HL-60/S4 treated with phorbol 12-myristate 13-acetate at 8.2 ng/mL for 4 days and 3 days (cell line): ENCODE measurements around the gene ATP11C.
"Not testable (repeated sequence)": the region's sequence is repeated elsewhere in the genome, so short reads cannot be mapped to it uniquely, and the experiment has no call there.

Source experiments
- in situ Hi-C: fragments of 300-500 bp; cut with MboI; formaldehyde crosslinking; loops from 2 replicates; pipeline ENCODE4 v1.15.0; 2022; ENCODE audit warnings: low sequenced_read_pairs

Gene ATP11C

DNA sequence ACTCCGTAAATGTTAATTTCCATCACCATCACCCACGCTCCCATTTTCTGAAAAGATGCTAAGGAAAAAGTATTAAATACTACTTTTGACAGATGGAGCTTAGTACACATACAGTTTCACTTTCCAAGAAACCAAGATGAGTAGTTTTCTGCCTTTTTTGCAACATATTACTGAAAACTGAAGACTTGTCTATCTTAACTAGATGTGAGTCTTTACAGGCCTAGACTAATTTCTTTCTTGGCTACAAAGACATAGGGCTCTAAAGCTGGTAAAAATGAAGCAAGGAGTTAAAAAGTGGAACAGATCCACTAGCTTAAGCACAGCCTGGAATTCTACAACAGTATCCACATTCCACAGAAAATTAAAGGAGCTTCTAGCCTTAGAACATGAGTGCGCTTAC is 68.2 kb downstream of the ATP11C start:
- in situ Hi-C loops: no loop called here

DNA sequence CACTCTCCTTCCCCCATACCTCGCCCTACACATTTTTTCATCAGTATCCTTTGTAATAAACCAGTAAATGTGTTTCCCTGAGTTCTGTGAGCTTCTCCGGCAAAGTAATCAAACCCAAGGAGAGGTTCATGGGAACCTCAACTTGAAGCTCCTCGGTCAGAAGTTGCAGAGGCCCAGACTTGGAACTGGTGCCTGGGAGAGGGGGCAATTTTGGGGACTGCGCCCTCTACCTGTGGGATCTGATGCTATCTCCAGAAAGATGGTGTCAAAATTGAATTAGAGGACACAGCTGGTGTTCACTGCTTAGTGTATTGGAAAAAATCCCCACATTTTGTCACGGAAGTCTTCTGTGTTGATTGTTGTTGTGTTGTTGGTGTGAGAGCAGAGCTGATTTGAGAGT is 70.6 kb downstream of the ATP11C start:
- in situ Hi-C loops: no loop called here

DNA sequence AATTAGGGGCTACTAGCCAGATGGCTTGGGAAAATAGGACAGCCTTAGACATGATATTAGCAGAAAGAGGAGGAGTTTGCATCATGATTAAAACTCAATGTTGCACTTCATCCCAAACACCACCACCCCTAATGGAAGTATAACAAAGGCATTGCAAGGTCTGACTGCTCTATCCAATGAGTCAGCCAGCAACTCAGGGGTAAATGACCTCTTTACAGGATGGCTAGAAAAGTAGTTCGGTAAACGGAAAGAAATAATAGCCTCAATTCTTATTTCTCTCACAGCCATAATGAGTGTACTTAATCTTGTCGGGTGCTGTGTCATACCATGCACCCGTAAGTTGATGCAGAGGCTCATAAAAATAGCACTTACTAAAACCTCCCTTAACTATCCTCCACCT is 76.0 kb downstream of the ATP11C start:
- in situ Hi-C loops: not testable (repeated sequence)

GRCh38 chrX:139851730-139852129 is 81.1 kb downstream of the ATP11C start:
- in situ Hi-C loops: no loop called here

GRCh38 chrX:139850968-139851367 is 81.9 kb downstream of the ATP11C start:
- in situ Hi-C loops: no loop called here

GRCh38 chrX:139844884-139845283 is 88.0 kb downstream of the ATP11C start:
- in situ Hi-C loops: no loop called here

GRCh38 chrX:139844163-139844562 is 88.7 kb downstream of the ATP11C start:
- in situ Hi-C loops: no loop called here

DNA sequence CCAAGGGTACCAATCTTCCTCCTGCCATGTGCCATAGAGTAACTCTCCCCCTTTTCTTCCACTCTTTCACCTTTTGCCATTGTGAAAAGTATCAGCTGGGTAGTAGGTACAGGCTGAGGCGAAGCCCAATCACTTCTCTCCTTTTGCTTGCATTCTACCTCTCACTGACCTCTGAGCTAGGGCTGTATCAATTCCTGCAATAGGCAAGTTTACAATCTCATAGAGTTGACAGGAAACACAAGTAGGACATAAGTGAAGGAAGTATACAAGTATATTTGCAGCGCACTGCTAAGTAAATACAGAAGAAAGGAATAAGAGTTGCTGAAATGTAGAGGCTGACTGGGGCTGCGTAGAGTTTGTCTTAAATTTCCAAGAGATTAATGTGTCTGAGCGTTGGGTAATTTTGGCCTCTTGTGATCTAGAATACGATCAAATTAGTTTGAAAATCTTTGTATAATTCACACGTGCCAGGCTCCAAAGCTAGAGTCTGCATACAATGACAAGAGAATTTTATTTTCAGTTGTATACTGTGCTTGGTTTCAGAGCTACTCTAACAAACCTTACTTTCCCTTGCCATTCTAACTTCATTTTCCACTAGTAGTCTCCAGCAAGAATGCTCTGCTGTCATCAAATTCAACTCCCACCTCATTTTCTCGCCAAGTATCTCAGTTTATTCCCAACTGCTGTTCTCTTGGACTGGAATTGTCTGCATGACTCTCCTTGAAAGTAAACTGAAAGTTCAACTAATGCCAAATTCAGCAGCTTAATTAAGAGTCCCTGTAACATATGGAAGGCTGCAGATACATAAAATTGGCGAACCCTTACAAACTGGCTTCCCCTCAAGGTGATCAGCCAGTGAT is 90.3 kb downstream of the ATP11C start:
- in situ Hi-C loops: no loop called here

- in situ Hi-C loops: not testable (repeated sequence)
Measured at GRCh38 chrX:139836335-139836734, 96.5 kb downstream of the ATP11C start.

- in situ Hi-C loops: no loop called here
Measured at GRCh38 chrX:139834879-139835278, 98.0 kb downstream of the ATP11C start.

DNA sequence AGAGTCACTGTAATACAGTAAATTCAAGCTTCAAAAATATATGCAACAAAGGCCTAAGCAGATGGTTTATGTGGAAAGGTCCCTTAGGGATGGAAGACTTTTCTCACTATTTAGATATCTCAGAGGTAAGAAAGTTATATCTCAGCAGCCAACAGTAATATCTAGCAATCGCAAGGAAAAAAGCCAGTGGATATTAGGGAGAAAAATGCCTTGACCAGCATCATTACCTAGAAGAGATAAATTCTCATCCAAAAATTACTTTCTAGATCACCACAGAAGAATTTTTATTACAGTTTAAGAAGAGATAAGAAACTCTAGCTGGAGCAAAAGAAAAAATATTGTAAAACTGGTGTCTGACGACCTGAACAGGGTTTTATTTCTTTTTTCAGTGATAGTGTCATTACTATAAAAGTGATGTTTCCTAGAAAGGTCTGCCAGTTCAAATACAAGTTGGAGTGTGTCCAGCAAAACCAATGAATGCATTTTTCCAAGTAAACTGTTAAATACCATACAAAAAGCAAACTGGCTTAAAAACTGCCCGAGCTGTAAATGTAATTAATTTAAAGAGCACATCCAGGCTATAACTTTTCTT is 100.0 kb downstream of the ATP11C start:
- in situ Hi-C loops: no loop called here

DNA sequence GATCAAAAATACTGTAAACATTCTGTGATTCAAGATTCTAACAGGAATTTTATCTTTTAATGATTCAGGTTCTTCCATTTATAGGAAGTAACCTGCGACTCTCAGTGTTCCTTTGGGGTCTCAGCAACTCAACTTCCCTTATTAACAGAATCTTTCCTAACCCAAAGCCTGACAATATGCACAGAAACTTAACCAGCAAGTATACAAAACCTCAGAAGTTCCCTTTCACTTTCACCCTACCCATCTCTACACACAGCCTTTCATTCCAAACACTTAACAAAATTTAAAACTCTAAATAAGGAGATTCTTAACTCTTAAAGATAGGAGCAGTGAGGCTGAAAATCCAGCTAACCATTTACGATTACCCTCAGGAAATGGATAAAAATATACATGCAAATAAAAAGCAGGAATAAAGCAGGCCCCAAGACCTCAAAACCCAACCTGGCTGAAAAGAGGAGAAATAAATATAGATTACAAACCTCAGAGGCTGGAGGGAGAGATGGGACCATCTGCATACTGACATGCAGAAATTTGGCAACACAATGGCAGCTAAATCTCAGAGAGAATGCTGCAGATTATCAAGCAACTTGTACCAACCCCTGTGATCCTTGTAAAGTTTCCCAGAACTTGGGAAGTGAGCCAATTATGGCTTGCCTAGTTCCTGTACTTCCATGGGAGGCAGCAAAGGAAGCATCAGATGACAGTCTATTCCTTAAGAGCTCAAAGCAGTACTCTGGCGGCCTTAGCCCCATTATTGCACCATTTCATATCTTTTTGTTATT is 101.0 kb downstream of the ATP11C start:
- in situ Hi-C loops: no loop called here

DNA sequence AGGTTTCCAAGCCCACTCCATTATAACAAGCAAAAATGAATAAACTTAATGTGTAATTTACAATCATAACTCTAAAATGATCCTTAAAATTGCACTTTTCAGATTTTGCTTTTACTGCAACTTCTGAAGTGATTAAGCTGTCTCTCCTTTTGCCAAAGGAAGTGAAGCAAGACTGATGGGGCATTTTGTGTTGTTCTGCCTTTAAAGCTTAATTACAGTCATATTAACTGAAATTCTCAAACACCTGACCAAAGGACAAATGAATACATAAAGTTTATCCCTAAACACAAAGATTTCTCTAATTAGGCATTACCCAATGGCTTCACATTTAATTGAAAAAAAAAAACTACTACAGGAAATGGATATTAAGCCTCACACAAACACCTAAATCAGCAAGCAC is 101.8 kb downstream of the ATP11C start:
- in situ Hi-C loops: no loop called here

DNA sequence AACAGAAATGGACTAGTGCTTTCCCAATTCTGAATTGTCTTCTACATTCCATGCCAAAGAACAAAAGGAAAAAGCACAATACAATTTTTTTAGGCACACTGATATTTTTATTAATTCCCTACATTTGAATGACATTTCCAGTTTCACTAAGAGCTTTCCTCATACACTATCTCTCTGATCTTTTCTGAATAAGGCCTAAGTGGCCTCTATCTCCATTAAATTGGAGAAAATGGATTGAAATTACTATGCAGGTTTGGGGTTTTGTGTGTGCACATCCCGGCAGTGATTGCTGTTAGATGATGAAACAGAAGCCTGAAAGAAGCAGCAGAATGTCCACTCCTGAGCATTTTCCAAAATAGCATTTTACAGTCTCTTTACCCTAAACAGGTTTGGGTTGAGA is 104.0 kb downstream of the ATP11C start:
- in situ Hi-C loops: no loop called here

GRCh38 chrX:139828033-139828432 is 104.8 kb downstream of the ATP11C start:
- in situ Hi-C loops: no loop called here

GRCh38 chrX:139826065-139827044 is 106.5 kb downstream of the ATP11C start:
- in situ Hi-C loops: no loop called here

GRCh38 chrX:139825618-139826017 is 107.2 kb downstream of the ATP11C start:
- in situ Hi-C loops: no loop called here

DNA sequence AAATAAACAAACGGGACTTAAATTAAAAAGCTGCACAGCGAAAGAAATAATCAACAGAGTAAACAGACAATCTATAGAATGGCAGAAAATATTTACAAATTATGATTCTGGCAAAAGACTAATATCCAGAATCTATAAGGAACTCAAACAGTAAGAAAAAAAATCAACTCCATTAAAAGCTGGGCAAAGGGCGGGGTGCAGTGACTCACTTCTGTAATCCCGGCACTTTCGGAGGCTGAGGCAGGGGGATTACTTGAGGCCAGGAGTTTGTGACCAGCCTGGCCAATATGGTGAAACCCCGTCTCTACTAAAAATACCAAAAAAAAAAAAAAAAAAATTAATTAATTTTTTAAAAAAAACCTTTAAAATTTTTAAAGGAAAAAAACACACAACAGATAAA is 109.0 kb downstream of the ATP11C start:
- in situ Hi-C loops: no loop called here

DNA sequence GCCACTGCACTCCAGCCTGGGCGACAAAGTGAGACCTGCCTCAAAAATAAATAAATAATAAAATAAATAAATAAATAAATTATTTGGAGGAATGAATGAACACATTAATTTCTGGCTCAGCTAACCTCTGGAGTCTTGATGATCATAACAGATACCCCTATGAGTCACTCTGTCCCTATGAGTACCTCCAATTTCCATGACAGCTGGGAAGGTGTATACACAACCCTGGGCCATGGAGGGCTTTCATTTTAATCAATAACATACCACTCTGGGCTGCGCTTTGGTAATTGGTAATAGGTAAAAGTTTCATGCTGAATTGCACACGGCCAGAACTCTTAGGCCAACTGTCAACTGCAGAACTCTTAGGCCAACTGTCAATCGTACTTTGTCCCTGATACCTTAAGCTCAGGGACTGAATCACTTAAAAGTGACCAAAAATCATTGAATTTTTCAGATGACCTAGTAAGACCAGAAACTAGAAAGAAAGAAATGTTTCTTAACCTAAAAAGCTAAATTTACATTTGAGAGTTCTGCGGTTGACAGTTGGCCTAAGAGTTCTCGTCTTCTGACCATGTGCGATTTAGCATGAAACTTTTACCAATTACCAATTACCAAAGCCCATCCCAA is 112.4 kb downstream of the ATP11C start:
- in situ Hi-C loops: no loop called here

GRCh38 chrX:139816204-139816603 is 116.6 kb downstream of the ATP11C start:
- in situ Hi-C loops: no loop called here
